Measurements from ENCODE around the gene SYCE1L.
"Not testable (repeated sequence)": the region's sequence is repeated elsewhere in the genome, so short reads cannot be mapped to it uniquely, and the experiment has no call there.

The SYCE1L gene

DNA sequence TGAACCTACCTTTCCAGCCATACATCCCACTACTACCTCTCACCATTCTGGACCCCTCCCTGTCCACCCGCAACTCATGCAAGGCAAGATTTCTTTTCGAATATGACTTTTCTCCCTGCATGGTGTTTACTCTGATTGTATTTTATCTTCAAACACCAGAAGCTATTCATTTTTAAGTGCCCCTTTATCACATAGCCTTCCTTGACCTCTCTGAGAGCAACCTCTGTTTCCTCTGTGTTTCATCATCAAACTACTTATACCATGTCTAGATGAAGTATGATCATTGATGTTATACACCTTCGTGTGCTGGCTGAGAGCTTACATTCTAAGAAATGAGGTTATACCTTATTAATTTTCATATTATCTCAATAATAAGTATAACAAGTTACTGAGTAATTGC is 31.8 kb downstream of the SYCE1L start:
- no peak for DNase-seq (ENCODE audit: low spot score)

DNA sequence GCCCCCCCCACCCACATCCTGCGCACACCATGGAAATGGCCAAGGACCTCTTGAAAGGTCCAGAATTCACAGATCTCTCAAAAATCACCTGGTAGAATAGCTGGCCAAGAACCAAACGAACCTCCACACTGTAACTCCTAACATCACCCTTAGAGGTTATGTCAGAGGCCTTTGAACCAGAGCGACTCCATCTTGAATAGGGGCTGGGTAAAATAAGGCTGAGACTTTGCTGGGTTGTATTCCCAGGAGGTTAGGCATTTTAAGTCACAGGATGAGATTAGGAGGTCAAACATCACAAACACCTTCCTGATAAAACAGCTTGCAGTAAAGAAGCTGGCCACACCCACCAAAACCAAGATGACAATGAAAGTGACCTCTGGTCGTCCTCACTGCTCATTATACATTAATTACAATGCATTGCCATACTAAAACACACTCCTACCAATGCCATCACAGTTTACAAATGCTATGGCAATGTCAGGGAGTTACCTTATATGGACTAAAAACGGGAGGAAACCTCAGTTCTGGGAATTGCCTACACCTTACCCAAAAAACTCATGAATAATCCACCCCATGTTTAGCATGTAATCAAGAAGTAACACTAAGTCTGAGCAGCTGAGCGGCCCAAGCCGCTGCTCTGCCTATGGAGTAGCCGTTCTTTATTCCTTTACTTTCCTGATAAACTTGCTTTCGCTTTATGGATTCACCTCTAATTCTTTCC is 34.8 kb downstream of the SYCE1L start:
- TF ChIP-seq CTCF (IDR thresholded peaks at IDR 0.05; ENCODE audit: extremely low read depth, missing control alignments): no peak
- DNase-seq (ENCODE audit: low spot score): no peak

More for the DNA sequence above, 31.8 kb downstream of the SYCE1L start:
- no peak for TF ChIP-seq CTCF (IDR thresholded peaks at IDR 0.05; ENCODE audit: extremely low read depth, missing control alignments)

GRCh38 chr16:77234611-77235010 is 35.4 kb downstream of the SYCE1L start:
- DNase-seq (ENCODE audit: low spot score): no peak
- TF ChIP-seq CTCF (IDR thresholded peaks at IDR 0.05; ENCODE audit: extremely low read depth, missing control alignments): no peak

DNA sequence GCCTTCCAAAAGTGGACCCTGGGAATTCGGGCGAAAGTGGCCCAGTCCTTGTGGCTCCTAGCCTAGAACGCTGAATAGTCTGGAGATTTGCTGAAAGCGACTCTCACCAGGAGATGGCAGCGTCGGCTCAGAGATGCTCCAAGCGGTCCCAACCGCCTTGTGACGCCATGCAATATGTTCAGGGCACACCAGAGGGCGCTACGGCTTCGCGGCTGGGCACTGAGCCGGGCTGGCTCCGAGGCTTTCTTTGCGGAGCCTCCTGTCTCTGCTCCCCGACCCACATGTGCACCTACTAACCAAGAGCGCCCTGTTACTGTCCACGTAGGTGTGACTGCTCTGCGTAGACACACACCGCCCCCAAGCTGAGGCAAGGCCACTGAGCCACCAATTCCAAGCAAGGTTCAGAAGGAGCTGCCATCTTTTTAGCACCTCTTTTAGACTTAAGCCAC is 36.9 kb downstream of the SYCE1L start:
- DNase-seq (ENCODE audit: low spot score): peak; percentile 81
- peak; percentile 100 for TF ChIP-seq CTCF (IDR thresholded peaks at IDR 0.05; ENCODE audit: extremely low read depth, missing control alignments)

DNA sequence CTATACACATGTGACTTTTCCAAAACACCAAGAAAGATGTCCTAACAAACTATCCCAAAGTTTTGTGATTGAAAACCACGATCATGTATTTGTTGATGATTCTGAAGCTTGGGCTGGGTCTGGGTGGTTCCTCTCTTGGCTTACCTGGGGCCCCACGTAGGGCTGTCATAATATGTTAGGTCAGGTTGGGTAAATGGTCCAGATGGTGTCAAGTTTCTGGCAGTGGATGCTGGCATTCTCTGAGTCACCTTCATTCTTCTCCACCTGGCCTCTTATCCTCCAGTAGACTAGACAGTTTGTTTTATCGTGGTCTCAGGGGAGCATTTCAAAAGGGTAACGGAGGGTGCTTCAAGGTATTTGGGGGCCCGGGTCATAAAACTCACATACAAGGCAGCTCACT is 39.4 kb downstream of the SYCE1L start:
- no peak for TF ChIP-seq CTCF (IDR thresholded peaks at IDR 0.05; ENCODE audit: extremely low read depth, missing control alignments)
- no peak for DNase-seq (ENCODE audit: low spot score)

- DNase-seq (ENCODE audit: low spot score): not testable (repeated sequence)
Observed at GRCh38 chr16:77242471-77242870, 43.3 kb downstream of the SYCE1L start.

- no peak for DNase-seq (ENCODE audit: low spot score)
- no peak for TF ChIP-seq CTCF (IDR thresholded peaks at IDR 0.05; ENCODE audit: extremely low read depth, missing control alignments)
Observed at GRCh38 chr16:77246150-77246549, 46.9 kb downstream of the SYCE1L start.

GRCh38 chr16:77250400-77250799 is 51.2 kb downstream of the SYCE1L start:
- no peak for TF ChIP-seq CTCF (IDR thresholded peaks at IDR 0.05; ENCODE audit: extremely low read depth, missing control alignments)
- no peak for DNase-seq (ENCODE audit: low spot score)
